ENCODE results near the gene NOC2L. TPM values are rescaled to one million over a fixed set of nuclear protein-coding genes. Genes with fewer than 3 reads are reported as not detected.

NOC2L gene
- total RNA-seq, 1 donor from 2014 or later = 40.8 TPM

DNA sequence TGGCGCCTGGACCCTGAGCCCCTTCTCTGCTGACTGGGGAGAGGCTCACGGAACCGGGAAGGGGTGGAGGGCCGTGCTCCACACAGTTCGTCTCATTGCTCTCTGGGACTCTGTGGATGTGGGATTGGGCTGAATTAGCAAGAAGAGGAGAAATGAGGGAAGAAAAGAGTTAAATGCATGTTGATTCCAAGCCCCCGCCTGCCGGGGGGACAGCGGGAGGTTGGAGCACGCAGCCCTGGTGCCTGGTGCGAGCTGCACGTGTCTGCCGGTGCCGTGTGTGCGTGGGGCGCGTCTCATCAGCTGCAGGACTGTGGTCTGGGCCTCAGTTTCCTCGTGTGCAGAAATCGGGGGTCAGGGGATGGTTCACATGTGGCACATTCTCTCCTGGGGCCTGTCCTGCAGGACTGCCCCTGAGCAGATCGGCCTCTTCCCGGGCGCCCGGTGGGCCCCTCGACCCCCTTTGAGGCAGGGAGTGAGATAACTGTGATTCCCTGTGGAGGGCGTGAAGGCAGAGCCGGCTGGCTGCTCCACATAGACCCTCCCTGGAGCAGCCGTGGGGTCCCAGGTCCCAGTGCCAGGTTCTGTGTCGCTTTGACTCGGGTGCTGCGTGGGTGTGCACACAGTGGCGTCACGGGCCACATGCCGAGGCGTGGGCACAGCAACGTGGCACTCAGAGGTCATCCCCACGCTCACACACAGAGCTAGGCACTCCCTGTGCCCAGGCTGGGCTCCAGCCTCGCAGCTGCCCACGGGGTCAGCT, 23.9 kb downstream of the NOC2L start:
- no peaks in the 10 kb centered on the region for H3K36me3 ChIP-seq
- peaks cover 91% of the 10 kb centered on the region for H3K27me3 ChIP-seq (ENCODE audit: low read depth)
- intact Hi-C loops (cut with micrococcal nuclease) = no loop called here
- no peak overlapping the region for H3K27ac ChIP-seq (replicated peaks)
- no peaks in the 10 kb centered on the region for H3K9me3 ChIP-seq (replicated peaks)
- H3K4me3 ChIP-seq = no peak overlapping the region
- H3K4me1 ChIP-seq = peaks cover 25% of the 10 kb centered on the region
- TF ChIP-seq, protein P1, sequence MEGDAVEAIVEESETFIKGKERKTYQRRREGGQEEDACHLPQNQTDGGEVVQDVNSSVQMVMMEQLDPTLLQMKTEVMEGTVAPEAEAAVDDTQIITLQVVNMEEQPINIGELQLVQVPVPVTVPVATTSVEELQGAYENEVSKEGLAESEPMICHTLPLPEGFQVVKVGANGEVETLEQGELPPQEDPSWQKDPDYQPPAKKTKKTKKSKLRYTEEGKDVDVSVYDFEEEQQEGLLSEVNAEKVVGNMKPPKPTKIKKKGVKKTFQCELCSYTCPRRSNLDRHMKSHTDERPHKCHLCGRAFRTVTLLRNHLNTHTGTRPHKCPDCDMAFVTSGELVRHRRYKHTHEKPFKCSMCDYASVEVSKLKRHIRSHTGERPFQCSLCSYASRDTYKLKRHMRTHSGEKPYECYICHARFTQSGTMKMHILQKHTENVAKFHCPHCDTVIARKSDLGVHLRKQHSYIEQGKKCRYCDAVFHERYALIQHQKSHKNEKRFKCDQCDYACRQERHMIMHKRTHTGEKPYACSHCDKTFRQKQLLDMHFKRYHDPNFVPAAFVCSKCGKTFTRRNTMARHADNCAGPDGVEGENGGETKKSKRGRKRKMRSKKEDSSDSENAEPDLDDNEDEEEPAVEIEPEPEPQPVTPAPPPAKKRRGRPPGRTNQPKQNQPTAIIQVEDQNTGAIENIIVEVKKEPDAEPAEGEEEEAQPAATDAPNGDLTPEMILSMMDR (IDR thresholded peaks at IDR 0.05; ENCODE audit: borderline replicate concordance) = no peak
- no peak for DNase-seq

DNA sequence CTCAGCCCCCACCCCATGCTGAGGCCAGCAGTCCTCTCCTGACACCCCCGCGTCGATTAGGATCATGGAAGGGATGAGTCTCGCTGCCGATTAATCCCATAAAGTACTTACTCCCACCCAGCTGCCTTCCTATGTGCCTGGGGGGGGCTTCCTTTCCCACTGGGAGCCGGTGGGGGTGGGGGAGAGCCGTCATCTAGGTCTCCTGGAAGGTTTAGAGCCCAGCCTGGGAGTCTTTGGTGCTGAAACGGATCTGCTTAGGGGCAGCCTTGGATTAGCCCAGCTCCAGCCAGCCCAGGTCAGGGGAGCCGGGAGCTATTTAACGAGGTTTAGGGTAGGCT, 25.5 kb downstream of the NOC2L start:
- Histone ChIP-seq H3K9me3 (replicated peaks) (no peaks in the 10 kb centered on the region), H3K27ac (replicated peaks) (no peak overlapping the region), H3K36me3 (no peaks in the 10 kb centered on the region), H3K4me1 (peaks cover 14% of the 10 kb centered on the region), H3K27me3 (ENCODE audit: low read depth) (peaks cover 91% of the 10 kb centered on the region), H3K4me3 (no peak overlapping the region)
- TF ChIP-seq, protein P1 (IDR thresholded peaks at IDR 0.05; ENCODE audit: borderline replicate concordance) = no peak
- intact Hi-C loops (cut with micrococcal nuclease) = no loop called here
- DNase-seq = no peak

DNA sequence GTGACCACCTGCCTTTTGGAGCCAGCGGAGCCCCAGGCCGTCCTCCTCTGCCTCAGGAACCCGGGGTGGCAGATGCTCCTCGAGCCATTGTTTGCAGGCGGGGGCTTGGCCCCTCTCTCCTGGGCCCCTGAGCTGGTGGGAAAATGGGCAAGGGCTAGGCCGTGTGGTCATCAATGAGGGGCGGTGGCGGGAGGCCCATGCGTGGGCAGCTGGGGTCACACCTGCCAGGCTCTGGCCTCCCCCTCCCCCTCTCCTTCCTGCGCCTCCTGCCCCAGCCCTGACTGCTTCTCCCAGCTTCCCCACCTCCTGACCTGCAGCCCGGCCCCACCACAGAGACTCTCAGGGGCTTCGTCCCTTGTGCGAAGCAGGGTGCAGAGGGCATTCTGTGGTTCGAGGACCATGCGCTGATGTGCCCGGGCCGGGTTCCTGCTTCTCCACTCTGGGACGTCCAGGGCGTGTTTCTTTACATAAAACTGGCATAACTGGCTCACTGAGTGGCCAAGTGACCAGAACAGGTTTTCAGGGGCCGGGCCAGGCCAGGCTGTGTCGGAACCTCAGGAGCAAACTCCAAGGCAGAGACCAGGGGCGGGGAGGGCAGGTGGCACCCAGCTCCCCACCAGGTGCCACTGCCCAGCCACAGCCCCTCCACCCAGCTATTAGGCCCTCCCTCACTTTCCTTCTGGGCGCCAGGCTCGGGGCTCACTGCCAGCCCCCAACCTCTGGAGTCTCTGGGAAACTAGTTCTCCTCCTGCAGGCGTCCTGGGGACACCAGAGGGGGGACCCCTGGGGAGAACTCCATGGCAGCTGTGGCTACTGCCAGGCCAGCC, 26.1 kb downstream of the NOC2L start:
- H3K4me3 ChIP-seq = no peak overlapping the region
- no peaks in the 10 kb centered on the region for H3K9me3 ChIP-seq (replicated peaks)
- H3K4me1 ChIP-seq = peaks cover 14% of the 10 kb centered on the region
- no peak for DNase-seq
- intact Hi-C loops (cut with micrococcal nuclease) = no loop called here
- no peak overlapping the region for H3K27ac ChIP-seq (replicated peaks)
- TF ChIP-seq, protein P1 (IDR thresholded peaks at IDR 0.05; ENCODE audit: borderline replicate concordance) = no peak
- H3K27me3 ChIP-seq (ENCODE audit: low read depth) = peaks cover 91% of the 10 kb centered on the region
- no peaks in the 10 kb centered on the region for H3K36me3 ChIP-seq

DNA sequence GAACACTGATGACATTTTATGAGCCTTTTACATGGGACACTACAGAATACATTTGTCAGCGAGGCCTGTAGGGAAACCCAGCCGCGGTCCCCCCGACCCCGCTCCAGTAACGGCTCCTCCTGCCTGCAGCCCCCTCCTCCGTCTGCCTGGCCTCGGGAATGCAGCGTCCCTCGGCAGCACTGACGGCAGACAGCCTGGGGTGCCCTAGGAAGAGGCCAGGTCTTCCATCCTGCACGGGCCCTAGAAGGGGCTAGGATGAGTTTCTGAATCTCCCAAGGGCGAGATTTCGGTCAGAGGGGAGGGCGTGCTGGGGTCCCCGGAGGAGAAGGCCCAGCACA, 26.9 kb downstream of the NOC2L start:
- Histone ChIP-seq H3K4me1 (peaks cover 14% of the 10 kb centered on the region), H3K4me3 (no peak overlapping the region), H3K27me3 (ENCODE audit: low read depth) (peaks cover 90% of the 10 kb centered on the region), H3K27ac (replicated peaks) (no peak overlapping the region), H3K9me3 (replicated peaks) (no peaks in the 10 kb centered on the region), H3K36me3 (no peaks in the 10 kb centered on the region)
- DNase-seq = no peak
- TF ChIP-seq, protein P1 (IDR thresholded peaks at IDR 0.05; ENCODE audit: borderline replicate concordance) = no peak
- intact Hi-C loops (cut with micrococcal nuclease) = no loop called here

DNA sequence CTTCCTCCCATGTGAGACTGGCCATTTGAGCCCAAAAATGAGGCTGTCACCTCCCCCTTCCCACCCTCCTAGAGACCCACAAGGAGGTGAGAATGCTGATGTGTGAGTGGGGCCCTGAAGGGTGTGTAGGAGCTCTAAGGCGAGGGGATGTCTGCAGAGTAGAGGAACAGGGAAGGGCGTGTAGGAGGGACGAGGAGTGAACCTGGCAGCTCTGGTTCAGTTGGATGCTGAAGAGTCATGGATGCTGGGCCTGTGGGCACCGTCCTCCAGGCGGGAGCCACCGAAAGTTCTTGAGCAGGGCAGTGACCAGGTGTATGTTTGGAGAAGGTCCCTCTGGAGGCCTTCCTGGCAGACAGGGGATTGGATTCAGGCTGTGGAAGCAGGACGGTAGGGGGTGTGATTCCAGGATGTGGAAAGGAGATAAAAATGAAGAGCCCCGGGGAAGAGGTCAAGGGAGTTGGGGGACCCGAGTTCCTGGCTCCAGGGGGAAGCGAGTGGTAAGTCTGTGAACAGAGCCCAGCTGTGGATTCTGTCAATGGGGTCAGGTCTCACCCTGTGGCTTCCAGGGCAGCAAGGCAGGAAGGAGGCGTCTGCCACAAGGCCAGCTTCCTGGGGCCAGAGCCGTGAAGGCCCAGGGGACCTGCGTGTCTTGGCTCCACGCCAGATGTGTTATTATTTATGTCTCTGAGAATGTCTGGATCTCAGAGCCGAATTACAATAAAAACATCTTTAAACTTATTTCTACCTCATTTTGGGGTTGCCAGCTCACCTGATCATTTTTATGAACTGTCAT, 27.5 kb downstream of the NOC2L start:
- Histone ChIP-seq H3K9me3 (replicated peaks) (no peaks in the 10 kb centered on the region), H3K4me3 (no peak overlapping the region), H3K4me1 (peaks cover 14% of the 10 kb centered on the region), H3K36me3 (no peaks in the 10 kb centered on the region), H3K27me3 (ENCODE audit: low read depth) (peaks cover 90% of the 10 kb centered on the region), H3K27ac (replicated peaks) (no peak overlapping the region)
- TF ChIP-seq, protein P1 (IDR thresholded peaks at IDR 0.05; ENCODE audit: borderline replicate concordance) = no peak
- intact Hi-C loops (cut with micrococcal nuclease) = no loop called here
- DNase-seq = no peak
